Epithelial cell of proximal tubule (primary cell): ENCODE data around the gene LARGE1. TPM values are rescaled to one million over a fixed set of nuclear protein-coding genes. Genes with fewer than 3 reads are reported as not detected.

Experiments used
- DNase-seq: peaks from one replicate; pipeline ENCODE4 v3.0.0-alpha.2; 2011; ENCODE audit warnings: low read depth
- H3K4me3 ChIP-seq: 2 replicates; pipeline ENCODE4 v1.5.1; 2011; ENCODE audit warnings: low read depth, mild to moderate bottlenecking, low read length
- CTCF ChIP-seq: conservative IDR thresholded peaks from 2 replicates; pipeline ENCODE4 v1.5.1; 2012; ENCODE audit warnings: low read depth, mild to moderate bottlenecking, low read length
- total RNA-seq: library from RNA; depleted of rRNA; stranded (reverse); fragments of >200 nt; gene quantifications from 2 replicates; pipeline ENCODE4 v1.2.3, GENCODE V29; 2015

Gene LARGE1
- total RNA-seq, 1 donor from 2014 or later: 18.3 TPM

GRCh38 chr22:33776491-33776890 is 143.8 kb downstream of the LARGE1 start:
- H3K4me3 ChIP-seq: no peak overlapping the region
- no peak for DNase-seq
- TF ChIP-seq CTCF: no peak

GRCh38 chr22:33774781-33775180 is 145.5 kb downstream of the LARGE1 start:
- no peak overlapping the region for H3K4me3 ChIP-seq
- DNase-seq: no peak
- no peak for TF ChIP-seq CTCF

GRCh38 chr22:33772745-33773144 is 147.5 kb downstream of the LARGE1 start:
- no peak for DNase-seq
- H3K4me3 ChIP-seq: no peak overlapping the region
- no peak for TF ChIP-seq CTCF

- H3K4me3 ChIP-seq: no peak overlapping the region
- no peak for TF ChIP-seq CTCF
- no peak for DNase-seq
Measured at GRCh38 chr22:33771136-33771535, 149.1 kb downstream of the LARGE1 start.

GRCh38 chr22:33770723-33771122 is 149.6 kb downstream of the LARGE1 start:
- DNase-seq: no peak
- no peak overlapping the region for H3K4me3 ChIP-seq
- no peak for TF ChIP-seq CTCF

GRCh38 chr22:33766091-33766490 is 154.2 kb downstream of the LARGE1 start:
- TF ChIP-seq CTCF: no peak
- no peak for DNase-seq
- H3K4me3 ChIP-seq: no peak overlapping the region

GRCh38 chr22:33758961-33759360 is 161.3 kb downstream of the LARGE1 start:
- no peak overlapping the region for H3K4me3 ChIP-seq
- DNase-seq: no peak
- TF ChIP-seq CTCF: no peak
